DND-41 (cell line): Measurements from ENCODE around the gene CHAC2.
"Not testable (repeated sequence)": the region's sequence is repeated elsewhere in the genome, so short reads cannot be mapped to it uniquely, and the experiment has no call there.

Source experiments
- ATAC-seq: fragments of 200-7000 bp; cut with Tn5 transposase; 3 replicates; pipeline ENCODE4 v1.9.1; 2021; ENCODE audit warnings: low read depth; ENCODE audit not compliant: insufficient read depth
- DNase-seq: peaks from one replicate; pipeline ENCODE4 v3.0.0-alpha.2; 2020
- H2AFZ ChIP-seq: 2 replicates; pipeline ENCODE4 v1.6.0; 2012; ENCODE audit warnings: low read depth, low read length
- H3K27ac ChIP-seq: 2 replicates; pipeline ENCODE4 v1.5.1; 2012; ENCODE audit warnings: low read length, inconsistent platforms
- H3K27me3 ChIP-seq: fragments of 200-600 bp; sonication (generic); 2 replicates; pipeline ENCODE4 v1.6.0; 2012; ENCODE audit warnings: low read length, mild to moderate bottlenecking, inconsistent platforms; ENCODE audit not compliant: insufficient read depth, poor library complexity
- H3K36me3 ChIP-seq: 2 replicates; pipeline ENCODE4 v1.5.1; 2012; ENCODE audit warnings: low read length, inconsistent platforms; ENCODE audit not compliant: insufficient read depth
- H3K4me1 ChIP-seq: 2 replicates; pipeline ENCODE4 v1.5.1; 2012; ENCODE audit warnings: mild to moderate bottlenecking, low read length; ENCODE audit not compliant: insufficient read depth
- H3K4me2 ChIP-seq: 2 replicates; pipeline ENCODE4 v1.6.0; 2012; ENCODE audit warnings: mild to moderate bottlenecking, moderate library complexity, low read length, inconsistent platforms; ENCODE audit not compliant: insufficient read depth
- H3K4me3 ChIP-seq, 2 experiments: fragments of 200-600 bp in 1 of 2; shearing (Covaris generic) in 1 of 2; 2 replicates each; pipeline ENCODE4 v1.5.1; 2012 to 2016; ENCODE audit warnings: inconsistent platforms in 2 of 2, low read length in 2 of 2, mild to moderate bottlenecking in 2 of 2, low read depth in 1 of 2, moderate library complexity in 1 of 2
- H3K79me2 ChIP-seq: 2 replicates; pipeline ENCODE4 v1.6.0; 2012; ENCODE audit warnings: low read length, inconsistent platforms; ENCODE audit not compliant: insufficient read depth
- H3K9ac ChIP-seq: 2 replicates; pipeline ENCODE4 v1.6.0; 2012; ENCODE audit warnings: low read depth, mild to moderate bottlenecking, inconsistent platforms, low read length, moderate library complexity
- H3K9me3 ChIP-seq: 2 replicates; pipeline ENCODE4 v1.5.1; 2012; ENCODE audit warnings: low read length, moderate library complexity, mild to moderate bottlenecking, inconsistent platforms; ENCODE audit not compliant: insufficient read depth, severe bottlenecking
- H4K20me1 ChIP-seq: 2 replicates; pipeline ENCODE4 v1.6.0; 2012; ENCODE audit warnings: low read length; ENCODE audit not compliant: insufficient read depth
- CTCF ChIP-seq: IDR thresholded peaks from 2 replicates; pipeline ENCODE4 v1.5.1; 2012; ENCODE audit warnings: borderline replicate concordance, low read length, moderate library complexity, mild to moderate bottlenecking; ENCODE audit not compliant: poor library complexity, severe bottlenecking; ENCODE audit errors: extremely low read depth
- EZH2 ChIP-seq: IDR thresholded peaks from 3 replicates; pipeline ENCODE4 v1.6.1; 2012; ENCODE audit warnings: borderline replicate concordance, low read depth, mild to moderate bottlenecking, moderate library complexity, low read length, inconsistent platforms; ENCODE audit not compliant: severe bottlenecking

CHAC2 gene

GRCh38 chr2:53767405-53768241 lies at the start of gene CHAC2:
TSS of gene CHAC2 (plus strand) at chr2:53767804. CDS start at chr2:53767887, 83 bp downstream.
- peak; percentile 18 for TF ChIP-seq CTCF
- no peak for TF ChIP-seq EZH2
- Histone ChIP-seq H3K4me2 (peak within 1 kb of the TSS; percentile 91), H3K4me1 (peaks cover 38% of the 10 kb centered on the region), H3K27ac (peak within 1 kb of the TSS; percentile 95), H3K9me3 (no peaks in the 10 kb centered on the region), H2AFZ (peak within 1 kb of the TSS; percentile 97), H3K79me2 (peaks cover 68% of the 10 kb centered on the region), H4K20me1 (no peaks in the 10 kb centered on the region; the same call in 1 of the 2 replicates), H3K4me3 (peak within 1 kb of the TSS; percentile 68 to 84), H3K9ac (peak within 1 kb of the TSS; percentile 92), H3K36me3 (peaks cover 35% of the 10 kb centered on the region), H3K27me3 (no peaks in the 10 kb centered on the region)
- ATAC-seq (peak; percentile 92), DNase-seq (peak; percentile 87)

- H3K9me3 ChIP-seq, DNase-seq, H3K27ac ChIP-seq, H3K9ac ChIP-seq, H4K20me1 ChIP-seq, H2AFZ ChIP-seq, ATAC-seq, H3K27me3 ChIP-seq, H3K4me1 ChIP-seq, H3K4me2 ChIP-seq, H3K4me3 ChIP-seq: not testable (repeated sequence)
- Histone ChIP-seq H3K36me3 (peaks cover 15% of the 10 kb centered on the region; the same call in 1 of the 2 replicates), H3K79me2 (peaks cover 12% of the 10 kb centered on the region)
Measured at GRCh38 chr2:53720944-53721343, 46.7 kb upstream of the CHAC2 start.

- ATAC-seq, result peak; percentile 37; the same call in 1 of the 3 replicates
- H4K20me1 ChIP-seq, result no peaks in the 10 kb centered on the region
- no peaks in the 10 kb centered on the region for H3K4me1 ChIP-seq
- H3K9ac ChIP-seq, result no peak overlapping the region
- no peaks in the 10 kb centered on the region for H3K9me3 ChIP-seq
- H3K4me2 ChIP-seq, result no peak overlapping the region
- TF ChIP-seq EZH2 (no peak), CTCF (no peak)
- no peak overlapping the region for H2AFZ ChIP-seq
- peaks cover 11% of the 10 kb centered on the region for H3K79me2 ChIP-seq
- no peak overlapping the region for H3K4me3 ChIP-seq
- H3K27ac ChIP-seq, result no peak overlapping the region
- no peak for DNase-seq
- peaks cover 28% of the 10 kb centered on the region for H3K36me3 ChIP-seq
- H3K27me3 ChIP-seq, result no peaks in the 10 kb centered on the region
Measured at GRCh38 chr2:53724536-53724935, 43.1 kb upstream of the CHAC2 start.

GRCh38 chr2:53725662-53726061 lies 41.9 kb upstream of the CHAC2 start:
- Histone ChIP-seq H3K79me2 (peaks cover 4% of the 10 kb centered on the region; the same call in 1 of the 2 replicates), H3K4me3 (no peak overlapping the region), H3K27me3 (no peaks in the 10 kb centered on the region), H3K9me3 (no peaks in the 10 kb centered on the region), H3K9ac (no peak overlapping the region), H3K4me2 (no peak overlapping the region), H3K4me1 (no peaks in the 10 kb centered on the region), H4K20me1 (no peaks in the 10 kb centered on the region), H2AFZ (no peak overlapping the region), H3K27ac (no peak overlapping the region), H3K36me3 (peaks cover 31% of the 10 kb centered on the region)
- ATAC-seq (no peak), DNase-seq (no peak)
- no peak for TF ChIP-seq EZH2
- TF ChIP-seq CTCF, result no peak
